HL-60 (cell line): Measurements from ENCODE around the gene NBPF11.
"Not testable (repeated sequence)": the region's sequence is repeated elsewhere in the genome, so short reads cannot be mapped to it uniquely, and the experiment has no call there.

Source experiments
- POLR2AphosphoS5 ChIP-seq: IDR thresholded peaks from 2 replicates; pipeline ENCODE4 v1.6.1; 2012; ENCODE audit warnings: low read depth
- TF ChIP-seq, protein P1 (sequence below): IDR thresholded peaks from one replicate; pipeline ENCODE4 v1.5.1; 2011; ENCODE audit warnings: low read length, control low read depth, inconsistent platforms; ENCODE audit not compliant: insufficient read depth
- TF ChIP-seq, protein P2 (sequence below): IDR thresholded peaks from 2 replicates; pipeline ENCODE4 v1.6.1; 2012; ENCODE audit warnings: low read depth; ENCODE audit not compliant: insufficient replicate concordance

DNA sequence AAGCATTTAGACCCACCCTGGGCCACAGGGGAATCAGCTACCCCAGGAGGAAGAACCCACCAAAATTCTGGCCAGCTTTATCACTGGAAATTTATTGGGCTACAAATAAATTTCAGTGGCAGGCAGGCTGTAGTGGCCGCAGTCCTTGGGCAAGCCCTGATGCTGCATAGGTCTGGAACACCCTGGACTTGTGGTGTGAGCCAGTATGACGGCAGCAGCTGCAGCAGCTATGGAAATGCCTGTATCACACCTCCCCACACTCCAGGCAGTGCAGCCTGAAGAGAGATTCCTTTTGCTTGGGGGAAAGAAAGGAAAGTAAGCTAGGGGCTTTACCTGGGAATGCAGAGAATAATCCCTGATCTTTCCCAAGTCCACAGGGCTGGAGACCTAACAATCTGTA, 56.3 kb downstream of the NBPF11 start:
- TF ChIP-seq, protein P1, sequence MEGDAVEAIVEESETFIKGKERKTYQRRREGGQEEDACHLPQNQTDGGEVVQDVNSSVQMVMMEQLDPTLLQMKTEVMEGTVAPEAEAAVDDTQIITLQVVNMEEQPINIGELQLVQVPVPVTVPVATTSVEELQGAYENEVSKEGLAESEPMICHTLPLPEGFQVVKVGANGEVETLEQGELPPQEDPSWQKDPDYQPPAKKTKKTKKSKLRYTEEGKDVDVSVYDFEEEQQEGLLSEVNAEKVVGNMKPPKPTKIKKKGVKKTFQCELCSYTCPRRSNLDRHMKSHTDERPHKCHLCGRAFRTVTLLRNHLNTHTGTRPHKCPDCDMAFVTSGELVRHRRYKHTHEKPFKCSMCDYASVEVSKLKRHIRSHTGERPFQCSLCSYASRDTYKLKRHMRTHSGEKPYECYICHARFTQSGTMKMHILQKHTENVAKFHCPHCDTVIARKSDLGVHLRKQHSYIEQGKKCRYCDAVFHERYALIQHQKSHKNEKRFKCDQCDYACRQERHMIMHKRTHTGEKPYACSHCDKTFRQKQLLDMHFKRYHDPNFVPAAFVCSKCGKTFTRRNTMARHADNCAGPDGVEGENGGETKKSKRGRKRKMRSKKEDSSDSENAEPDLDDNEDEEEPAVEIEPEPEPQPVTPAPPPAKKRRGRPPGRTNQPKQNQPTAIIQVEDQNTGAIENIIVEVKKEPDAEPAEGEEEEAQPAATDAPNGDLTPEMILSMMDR: not testable (repeated sequence)
- TF ChIP-seq, protein P2, sequence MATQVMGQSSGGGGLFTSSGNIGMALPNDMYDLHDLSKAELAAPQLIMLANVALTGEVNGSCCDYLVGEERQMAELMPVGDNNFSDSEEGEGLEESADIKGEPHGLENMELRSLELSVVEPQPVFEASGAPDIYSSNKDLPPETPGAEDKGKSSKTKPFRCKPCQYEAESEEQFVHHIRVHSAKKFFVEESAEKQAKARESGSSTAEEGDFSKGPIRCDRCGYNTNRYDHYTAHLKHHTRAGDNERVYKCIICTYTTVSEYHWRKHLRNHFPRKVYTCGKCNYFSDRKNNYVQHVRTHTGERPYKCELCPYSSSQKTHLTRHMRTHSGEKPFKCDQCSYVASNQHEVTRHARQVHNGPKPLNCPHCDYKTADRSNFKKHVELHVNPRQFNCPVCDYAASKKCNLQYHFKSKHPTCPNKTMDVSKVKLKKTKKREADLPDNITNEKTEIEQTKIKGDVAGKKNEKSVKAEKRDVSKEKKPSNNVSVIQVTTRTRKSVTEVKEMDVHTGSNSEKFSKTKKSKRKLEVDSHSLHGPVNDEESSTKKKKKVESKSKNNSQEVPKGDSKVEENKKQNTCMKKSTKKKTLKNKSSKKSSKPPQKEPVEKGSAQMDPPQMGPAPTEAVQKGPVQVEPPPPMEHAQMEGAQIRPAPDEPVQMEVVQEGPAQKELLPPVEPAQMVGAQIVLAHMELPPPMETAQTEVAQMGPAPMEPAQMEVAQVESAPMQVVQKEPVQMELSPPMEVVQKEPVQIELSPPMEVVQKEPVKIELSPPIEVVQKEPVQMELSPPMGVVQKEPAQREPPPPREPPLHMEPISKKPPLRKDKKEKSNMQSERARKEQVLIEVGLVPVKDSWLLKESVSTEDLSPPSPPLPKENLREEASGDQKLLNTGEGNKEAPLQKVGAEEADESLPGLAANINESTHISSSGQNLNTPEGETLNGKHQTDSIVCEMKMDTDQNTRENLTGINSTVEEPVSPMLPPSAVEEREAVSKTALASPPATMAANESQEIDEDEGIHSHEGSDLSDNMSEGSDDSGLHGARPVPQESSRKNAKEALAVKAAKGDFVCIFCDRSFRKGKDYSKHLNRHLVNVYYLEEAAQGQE: not testable (repeated sequence)
- not testable (repeated sequence) for TF ChIP-seq POLR2AphosphoS5
